ENCODE results near the gene ABCA7.
"Not testable (repeated sequence)": the region's sequence is repeated elsewhere in the genome, so short reads cannot be mapped to it uniquely, and the experiment has no call there.

The ABCA7 gene

DNA sequence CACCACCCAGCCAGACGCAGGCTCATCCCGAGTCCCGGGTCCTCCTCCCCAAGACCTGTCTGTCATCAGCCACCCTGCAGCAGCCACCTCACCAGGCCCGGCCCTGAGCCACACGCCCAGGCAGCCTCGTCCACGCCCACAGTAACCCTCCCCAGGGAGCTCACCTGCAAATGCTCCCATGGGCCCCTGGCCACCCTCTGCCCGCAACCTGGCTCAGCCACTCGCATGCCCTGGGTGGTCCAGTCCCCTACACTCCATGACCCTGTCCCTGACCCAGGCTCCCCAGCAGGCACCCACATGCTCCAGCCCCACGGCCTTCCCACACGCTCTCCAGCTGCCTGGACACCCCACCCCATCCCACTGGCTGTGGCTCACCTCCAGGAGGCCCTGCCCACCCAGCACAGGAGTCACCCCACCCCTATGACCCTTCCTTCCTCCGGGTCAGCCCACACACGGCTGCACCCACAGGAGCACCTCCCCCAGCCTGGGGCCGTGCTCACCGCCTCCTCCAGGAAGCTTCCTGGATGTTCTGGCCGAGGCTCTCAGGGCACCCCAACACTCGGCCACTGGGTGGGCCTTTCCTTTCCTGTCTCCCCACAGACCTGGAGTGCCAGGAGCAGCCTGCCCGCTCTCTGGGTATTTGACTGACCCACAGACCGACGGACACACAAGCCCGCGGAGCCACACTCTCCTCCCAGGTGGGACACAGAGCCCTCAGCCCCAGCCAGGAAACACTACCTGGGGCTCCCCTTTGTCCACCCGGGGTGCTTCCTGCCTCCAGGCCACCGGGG, 22.6 kb upstream of the ABCA7 start:
- DNase-seq: no peak

DNA sequence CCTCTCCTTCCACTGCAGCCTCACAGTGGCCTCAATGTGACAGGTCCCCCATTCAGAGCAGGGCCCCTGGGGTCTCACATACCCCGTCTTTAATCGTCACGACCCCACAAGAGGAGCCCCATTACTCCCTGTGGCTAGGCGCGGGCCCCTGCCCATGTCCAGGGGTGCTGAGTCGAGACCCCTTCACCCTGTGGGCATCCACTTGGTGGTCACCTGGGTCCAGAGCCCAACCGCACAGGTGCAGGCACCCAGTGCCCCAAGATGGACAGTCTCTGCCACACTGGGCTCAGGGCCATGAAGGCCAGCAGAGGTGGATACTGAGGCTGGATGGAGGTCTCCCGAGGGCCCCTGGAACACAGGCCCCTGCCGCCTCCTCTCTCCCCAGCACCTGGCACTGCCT, 22.0 kb upstream of the ABCA7 start:
- DNase-seq: no peak

DNA sequence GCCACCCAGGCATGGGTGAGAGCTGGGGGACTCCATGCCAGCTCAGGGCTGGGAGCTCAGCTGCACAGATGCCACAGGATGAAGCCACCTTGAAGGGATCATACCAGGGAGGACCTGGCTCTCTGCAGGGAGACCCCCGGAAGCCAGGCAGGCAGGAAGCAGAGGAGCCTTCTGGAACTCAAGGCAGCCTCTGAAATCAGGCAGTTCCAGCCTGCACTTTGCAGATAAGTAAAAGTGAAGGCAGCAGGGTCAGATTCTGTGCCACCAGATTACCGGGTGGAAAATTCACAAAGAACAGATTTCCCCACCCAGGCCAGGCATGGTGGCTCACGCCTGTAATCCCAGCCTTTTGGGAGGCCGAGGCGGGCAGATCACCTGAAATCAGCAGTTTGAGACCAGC, 21.5 kb upstream of the ABCA7 start:
- no peak for DNase-seq

DNA sequence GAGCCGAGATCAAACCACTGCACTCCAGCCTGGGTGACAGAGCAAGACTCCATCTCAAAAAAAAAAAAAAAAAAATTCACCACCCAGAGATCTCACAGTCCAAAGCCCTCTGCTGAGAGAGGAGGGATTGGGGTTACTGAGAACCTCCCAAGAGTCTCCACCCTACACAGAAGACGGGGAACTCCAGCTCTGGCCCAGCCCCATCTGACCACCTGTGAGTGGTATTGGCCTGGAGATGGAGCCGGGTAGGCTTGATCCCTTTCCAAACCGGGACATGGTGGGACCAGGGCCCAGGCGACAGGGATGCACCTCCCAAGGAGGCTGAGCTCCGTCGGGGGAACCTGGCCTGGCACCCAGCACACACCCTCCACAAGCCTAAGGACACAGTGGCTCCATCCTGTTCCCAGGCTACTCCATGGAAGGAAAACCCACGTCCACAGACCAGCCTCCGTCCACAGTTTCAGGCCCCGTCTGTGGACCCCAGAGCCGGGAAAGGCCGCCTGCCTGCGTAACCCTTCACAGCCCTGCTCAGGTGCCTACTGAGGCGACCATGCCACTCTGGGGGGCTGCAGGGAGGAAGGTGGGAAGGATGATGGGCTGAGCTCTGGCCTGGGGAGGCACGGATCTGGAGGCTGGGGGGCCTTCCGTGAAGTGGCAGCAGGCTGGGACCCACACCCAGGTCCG, 20.8 kb upstream of the ABCA7 start:
- no peak for DNase-seq

DNA sequence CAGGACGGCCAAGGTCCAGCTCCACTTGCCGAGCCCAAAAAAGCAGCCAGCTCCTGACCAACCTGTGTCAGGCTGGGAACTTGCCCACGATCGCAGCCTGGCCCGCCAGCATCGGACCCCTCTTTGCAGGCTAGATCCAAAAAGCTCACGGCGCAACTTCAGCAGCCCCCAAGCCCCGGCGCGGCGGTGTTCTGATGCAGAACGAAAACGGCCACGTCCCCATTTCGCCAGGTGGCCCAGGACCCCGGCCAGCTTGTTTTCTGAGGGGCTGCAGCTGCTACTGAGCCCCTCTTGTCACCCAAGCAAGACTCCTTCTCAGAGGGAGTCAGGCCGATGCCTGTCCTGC, 20.3 kb upstream of the ABCA7 start:
- DNase-seq: no peak

DNA sequence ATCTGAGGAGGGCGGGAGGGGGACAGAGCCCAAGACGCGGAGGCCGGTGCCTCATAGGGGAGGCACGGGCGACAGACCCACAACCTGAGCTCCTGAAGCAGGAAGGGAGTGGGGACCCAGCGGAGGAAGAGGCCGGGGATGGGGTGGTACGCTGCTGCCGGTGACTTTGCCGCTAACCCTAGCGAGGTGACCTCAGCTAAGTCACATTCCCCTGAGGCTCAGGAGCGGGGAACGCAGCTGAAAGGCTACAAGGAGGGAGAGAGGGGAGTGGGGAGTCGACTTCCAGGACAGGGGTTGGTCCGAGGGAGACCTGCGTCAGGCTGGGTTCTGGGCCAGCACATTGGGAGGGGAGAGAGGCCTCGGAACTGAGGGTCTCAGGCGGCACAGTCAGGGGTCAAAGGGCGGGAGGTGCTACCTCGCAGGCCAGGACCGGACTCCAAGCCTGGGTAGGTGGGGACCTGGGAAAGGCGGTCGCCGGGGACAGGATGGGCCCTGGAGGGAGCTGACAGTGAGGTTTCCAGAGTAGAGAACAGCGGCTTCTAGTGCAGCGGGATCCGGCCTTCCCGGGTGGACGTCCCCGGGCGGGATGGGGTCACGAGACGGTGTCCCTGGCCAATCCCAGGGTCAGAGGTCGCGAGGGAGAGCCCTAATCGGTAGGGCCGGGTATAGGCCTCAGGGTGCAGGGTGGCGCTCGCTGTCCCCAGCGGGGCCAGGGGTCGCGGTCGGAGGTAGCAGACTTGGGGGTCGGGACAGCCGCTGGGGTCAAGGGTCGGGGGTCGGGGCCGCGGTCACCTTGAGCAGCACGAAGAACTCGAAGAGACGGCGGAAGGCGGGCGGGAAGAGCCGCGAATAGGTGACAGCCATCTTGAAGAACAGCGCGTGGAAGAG, 19.7 kb upstream of the ABCA7 start:
- no peak for DNase-seq

DNA sequence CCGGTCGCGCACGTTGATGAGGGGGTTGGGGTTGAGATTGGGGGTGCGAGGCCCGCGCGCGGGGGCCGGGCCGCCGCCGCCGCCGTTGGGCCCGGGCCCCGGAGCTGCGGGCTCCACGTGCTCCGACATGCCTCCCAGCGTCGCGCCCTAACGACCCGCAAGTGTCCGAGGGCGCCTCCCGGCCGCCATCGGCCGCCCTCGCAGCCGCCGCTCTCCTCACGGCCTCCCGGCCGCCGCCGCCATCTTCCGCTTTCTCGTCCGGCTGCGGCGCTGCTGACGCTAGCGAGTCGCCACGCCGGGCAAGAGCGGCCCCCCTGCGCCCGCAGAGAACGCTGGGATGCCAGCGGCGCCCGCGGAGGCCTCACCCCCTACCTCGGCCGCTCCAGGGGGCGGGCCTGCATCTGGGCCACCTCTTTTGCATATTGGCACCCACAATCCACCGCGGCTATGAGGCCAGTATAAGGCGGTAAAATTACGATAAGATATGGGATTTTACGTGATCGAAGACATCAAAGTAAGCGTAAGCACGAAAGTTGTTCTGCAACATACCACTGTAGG, 19.0 kb upstream of the ABCA7 start, which contains the start of gene TMEM259:
Gene TMEM259 (minus strand): TSS at position 256 of the 558 bp plus-strand sequence. CDS start 127 bp downstream, at position 129.
- peak; percentile 54 for DNase-seq

DNA sequence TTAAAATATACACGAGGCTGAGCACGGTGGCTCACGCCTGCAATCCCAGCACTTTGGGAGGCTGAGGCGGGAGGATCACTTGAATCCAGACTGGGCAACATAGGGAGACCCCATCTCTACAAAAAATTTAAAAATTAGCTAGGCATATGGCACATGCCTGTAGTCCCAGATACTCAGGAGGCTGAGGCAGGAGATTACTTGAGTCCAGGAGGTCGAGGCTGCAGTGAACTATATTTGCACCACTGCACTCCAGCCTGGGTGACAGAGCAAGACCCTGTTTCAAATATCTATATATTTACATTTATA, 16.1 kb upstream of the ABCA7 start:
- DNase-seq: not testable (repeated sequence)

DNA sequence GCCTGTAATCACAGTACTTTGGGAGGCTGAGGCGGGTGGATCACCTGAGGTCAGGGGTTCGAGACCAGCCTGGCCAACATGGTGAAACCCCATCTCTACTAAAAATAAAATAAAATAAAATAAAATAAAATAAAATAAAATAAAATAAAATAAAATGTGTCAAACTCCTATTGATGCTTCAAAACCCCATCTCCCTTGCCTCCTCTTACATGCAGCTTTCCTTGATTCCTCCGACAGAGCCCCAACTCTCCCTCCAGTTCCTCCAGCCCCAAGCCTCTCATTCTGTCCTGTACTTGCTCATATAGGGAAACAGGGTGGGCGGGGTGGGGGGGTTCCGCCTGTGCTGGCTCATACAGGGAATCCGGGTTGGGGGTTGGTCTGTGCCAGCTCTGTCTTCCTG, 14.8 kb upstream of the ABCA7 start:
- not testable (repeated sequence) for DNase-seq

DNA sequence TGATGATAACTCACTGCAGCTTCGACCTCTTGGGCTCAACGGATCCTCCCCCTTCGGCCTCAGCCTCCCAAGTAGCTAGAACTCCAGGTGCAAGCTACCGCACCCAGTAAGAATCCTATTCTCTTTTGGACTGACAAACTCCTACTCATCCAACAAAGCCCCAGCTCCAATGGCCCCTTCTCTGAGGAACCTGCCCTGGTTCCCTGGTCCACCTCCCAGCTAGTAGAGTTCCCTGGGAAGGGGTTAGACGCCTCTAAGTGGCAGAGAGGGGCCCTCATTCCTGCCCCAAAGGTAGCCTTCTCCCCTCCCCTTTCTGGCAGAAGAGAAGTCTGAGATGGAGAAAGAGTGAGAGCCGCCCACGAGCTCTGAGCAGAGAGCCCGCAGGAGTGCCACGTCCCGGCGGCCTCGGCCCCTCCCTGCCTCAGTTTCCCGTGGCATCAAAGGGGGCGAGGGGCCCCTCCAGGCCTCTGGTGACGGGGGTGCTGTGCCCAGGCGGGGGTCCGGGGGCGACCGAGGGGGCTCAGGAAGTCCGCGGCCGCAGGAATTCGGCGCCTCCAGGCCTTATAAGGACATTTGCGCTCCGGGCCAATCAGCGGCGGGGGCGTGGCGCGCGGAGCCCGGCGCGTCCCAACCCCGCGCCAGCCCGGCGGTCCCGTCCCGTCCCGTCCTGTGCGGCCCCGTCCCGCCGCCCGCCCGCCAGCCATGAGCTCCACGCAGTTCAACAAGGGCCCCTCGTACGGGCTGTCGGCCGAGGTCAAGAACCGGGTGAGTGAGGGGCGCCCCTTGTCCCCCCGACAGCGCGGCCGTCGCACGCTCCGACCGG, 13.7 kb upstream of the ABCA7 start, which contains the start of gene CNN2:
Gene CNN2 (plus strand): TSS at position 649 of the 823 bp plus-strand sequence. CDS start 54 bp downstream, at position 703.
- no peak for DNase-seq

DNA sequence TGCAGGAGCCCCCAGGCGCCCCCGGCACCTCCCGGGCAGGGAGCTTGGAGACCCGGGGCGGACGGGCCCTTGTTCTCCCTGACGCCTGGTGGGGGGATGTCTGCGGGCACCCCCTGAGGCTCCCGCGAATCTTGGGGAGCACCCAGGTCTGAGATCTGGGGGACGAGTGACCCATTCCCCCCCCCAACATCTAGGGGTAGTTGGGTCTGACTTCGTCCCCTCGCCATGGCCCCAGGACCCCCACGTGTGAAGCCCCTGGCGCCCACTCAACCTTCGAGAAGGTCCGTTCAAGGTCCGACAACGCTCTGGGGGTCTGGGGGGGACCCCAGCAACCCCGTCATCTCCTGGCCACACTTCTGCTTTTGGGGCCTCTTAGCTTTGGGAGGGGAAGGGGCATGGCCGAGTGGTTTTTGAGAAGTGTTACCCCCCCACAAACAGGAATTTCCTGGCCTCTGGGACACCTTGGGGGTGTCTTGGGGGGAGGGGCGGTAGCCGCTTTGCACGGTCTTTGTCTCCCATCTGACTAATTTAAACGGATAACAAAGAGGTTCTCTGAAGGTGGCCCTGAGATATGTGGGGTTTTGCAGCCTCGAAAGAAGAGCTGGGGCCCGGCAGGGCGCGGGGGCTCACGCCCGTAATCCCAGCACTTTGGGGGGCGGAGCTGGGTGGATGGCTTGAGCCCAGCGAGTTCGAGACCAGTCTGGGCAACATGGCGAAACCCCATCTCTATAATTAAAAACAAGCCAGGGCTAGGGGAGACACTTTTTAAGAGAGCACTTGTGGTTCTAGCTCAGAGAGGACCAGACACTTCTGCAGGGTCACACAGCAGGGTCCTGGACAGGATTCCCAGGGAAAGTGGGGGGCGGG, 12.9 kb upstream of the ABCA7 start:
- DNase-seq: no peak

DNA sequence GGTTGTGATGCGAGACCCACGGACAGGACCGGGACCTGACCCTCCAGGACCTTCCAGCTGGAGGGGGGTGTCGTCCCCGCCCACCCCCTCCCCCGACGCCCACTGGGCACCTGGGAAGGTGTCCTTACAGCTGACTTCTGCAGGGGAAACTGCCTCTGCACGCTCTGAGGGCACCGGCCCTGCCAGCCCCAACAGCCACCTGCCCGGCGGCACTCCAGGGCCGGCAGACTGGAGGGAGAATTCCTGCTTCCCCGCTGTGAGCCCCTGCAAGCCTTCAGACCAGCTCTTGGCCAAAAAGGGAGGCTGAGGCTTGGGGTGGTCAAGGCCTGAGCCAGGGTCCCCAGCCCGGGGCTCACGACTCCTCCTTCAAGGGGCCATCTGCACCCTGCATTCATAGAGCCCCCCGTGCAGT, 12.3 kb upstream of the ABCA7 start:
- no peak for DNase-seq

DNA sequence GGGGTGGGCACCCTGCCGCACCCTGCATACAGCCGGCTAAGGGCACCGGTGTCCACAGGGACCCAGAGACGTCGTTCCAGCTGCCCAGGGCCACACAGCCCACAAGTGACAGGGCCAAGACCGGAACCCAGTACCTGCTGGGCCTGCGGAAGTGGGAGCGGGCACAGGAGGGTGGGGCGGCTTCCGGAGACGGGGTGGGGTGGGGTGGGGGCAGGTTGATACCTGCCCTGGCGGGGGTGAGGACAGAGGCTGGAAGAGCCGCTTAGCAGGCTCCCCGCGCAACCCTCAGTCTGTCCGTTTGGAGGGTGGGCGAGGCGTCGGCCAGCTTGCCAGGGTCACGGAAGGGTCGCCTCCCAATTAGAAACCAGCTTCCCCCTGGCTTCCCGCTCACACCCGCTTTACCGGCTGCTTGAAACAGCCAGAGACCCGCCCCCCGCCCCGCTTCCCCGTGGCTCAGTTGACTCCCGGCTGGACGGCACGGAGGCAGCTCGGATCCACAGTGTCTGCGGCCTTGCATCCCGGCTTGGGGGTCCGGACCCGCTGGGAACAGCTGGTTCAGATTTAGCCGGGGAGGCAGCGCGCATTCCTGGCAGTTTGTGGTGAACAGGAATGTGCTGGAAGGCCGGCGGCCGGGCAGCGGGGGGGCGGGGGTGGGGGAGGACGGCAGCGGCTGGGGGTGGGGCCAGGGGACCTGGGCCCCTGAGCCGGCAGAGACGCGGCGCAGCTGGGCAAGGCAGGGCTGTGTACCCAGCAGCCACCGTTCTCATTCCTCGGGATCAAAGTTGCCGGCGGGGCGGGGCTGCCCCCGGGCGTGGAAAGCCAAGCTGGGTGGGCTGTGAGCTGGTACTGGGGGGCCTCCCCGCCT, 11.6 kb upstream of the ABCA7 start:
- DNase-seq: no peak

DNA sequence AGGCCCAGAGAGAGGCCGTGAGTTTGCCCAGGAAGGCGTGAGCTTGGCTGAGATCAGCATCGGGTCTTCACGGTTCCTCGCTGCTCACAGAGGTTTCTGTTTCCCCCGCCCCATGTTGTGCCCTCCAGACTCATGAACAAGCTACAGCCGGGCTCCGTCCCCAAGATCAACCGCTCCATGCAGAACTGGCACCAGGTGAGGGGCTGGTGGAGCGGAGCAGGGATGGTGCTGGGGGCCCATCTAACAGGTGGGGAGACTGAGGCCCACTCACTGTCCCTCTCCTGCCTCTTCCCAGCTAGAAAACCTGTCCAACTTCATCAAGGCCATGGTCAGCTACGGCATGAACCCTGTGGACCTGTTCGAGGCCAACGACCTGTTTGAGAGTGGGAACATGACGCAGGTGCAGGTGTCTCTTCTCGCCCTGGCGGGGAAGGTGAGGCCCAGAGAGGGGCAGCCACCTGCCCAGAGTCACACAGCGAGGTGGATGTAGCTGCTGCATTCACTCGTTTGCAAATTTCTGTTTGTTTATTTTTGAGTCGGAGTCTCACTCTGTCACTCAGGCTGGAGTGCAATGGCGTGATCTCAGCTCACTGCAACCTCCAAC, 7.5 kb upstream of the ABCA7 start:
- no peak for DNase-seq

DNA sequence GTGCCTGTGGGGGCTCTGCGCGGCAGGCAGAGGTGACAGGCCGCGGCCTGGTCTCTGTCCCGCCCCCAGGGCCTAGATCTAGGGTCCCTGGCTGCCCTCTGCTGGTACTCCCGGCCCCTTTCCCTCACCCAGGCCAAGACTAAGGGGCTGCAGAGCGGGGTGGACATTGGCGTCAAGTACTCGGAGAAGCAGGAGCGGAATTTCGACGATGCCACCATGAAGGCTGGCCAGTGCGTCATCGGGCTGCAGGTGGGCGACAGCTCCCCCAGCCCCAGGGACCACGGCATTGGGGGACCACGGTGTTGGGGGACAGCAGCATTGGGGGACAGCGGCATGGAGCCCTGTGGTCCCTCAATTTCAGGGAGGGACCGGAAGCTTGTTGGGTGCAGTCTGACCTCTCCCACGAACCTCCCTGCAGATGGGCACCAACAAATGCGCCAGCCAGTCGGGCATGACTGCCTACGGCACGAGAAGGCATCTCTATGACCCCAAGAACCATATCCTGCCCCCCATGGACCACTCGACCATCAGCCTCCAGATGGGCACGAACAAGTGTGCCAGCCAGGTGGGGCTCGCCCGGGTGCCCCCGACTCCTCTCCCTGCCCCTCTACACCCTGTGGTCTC, 3.8 kb upstream of the ABCA7 start:
- no peak for DNase-seq

DNA sequence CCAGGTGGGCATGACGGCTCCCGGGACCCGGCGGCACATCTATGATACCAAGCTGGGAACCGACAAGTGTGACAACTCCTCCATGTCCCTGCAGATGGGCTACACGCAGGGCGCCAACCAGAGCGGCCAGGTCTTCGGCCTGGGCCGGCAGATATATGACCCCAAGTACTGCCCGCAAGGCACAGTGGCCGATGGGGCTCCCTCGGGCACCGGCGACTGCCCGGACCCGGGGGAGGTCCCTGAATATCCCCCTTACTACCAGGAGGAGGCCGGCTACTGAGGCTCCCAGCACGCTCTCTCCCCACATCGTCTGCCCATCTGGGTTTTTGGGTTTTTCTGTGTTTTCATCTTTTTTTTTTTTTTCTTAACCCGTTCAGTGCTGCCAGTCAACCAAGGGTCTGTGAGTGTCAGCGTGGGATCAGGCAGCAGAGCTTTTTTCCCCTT, 2.3 kb upstream of the ABCA7 start:
- DNase-seq: no peak

DNA sequence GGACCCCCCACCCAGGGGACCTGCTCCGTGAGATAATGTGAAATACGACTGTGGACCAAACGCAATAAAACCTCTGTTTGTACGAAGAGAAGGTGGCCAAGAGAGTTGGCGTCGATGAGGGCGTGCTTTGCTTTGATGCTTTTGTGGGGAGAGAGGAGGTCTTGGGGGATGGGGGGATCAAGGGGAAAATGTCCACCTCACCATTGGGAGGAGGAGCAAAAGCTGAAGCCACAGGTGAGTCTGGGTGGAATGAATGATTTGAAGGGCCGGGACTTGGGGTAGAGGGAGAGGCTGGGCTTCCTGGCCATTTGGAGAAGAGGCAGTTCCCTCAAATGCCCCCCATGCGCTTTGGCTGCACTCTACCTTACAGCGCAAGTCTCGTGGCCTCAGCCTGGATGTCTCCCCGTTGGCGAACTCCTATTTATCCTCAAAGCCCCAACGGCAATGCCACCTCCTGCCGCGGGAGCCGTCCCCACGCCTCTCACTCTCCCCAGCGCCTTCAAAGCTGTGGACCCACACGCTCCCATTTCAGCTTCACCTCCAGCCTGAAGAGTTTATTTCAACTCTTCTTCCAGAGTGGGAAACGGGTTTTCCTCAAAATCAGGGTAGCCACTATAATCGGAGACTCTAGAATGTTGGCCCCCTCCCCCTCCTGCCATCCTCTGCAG, 795 bp upstream of the ABCA7 start:
- DNase-seq: no peak

DNA sequence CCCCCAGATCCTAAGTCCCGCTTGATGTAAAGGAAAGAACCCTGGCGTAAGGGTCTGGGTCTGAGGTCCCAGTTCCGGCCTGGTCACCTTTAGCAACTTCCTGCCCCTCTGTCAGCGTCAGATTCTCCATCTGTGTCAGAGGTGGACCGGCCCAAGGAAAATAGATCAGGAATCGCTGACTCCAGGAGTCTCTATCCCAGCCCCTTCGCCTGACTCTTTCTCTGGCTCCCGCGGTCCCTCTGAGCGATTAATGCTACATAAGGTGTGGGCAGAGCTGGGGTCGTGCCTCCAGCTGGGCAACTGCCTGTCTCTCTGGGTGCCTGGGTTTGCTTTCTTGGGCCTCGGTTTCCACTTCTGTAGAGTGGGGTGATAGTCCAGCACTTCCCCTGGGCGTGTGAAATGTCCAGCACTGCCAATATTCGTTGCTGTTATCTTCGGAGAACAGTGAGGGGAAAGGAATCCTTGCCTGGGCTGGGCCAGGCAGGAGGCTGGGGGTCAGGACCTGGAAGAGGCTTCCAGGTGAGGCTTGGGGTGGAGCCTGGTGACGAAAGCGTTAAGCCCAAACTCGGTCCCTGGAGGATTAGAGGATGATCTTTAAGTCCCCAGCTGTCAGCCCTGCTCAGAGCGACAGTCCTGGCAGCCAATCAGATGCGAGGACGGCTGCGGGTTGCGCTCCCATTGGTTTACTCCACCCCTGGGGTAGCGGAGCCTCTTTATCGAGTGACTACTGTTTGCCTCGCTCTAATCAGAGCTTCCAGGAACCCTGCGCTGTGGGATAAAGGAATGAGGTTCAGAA, 767 bp downstream of the ABCA7 start:
- no peak for DNase-seq
